Glutamatergic neuron (in vitro differentiated cells): ENCODE measurements around the gene TAMM41. TPM values are rescaled to one million over a fixed set of nuclear protein-coding genes. Genes with fewer than 3 reads are reported as not detected.

Source experiments
- DNase-seq: peaks from one replicate; pipeline ENCODE4 v3.0.0; 2022
- H3K27ac Mint-ChIP-seq: one replicate; pipeline ENCODE4 v1.8.0; 2020; ENCODE audit warnings: mild to moderate bottlenecking, mixed read lengths, inconsistent platforms; ENCODE audit not compliant: unreplicated experiment
- H3K27me3 Mint-ChIP-seq: one replicate; pipeline ENCODE4 v1.8.0; 2020; ENCODE audit warnings: mild to moderate bottlenecking, moderate library complexity, mixed read lengths, inconsistent platforms; ENCODE audit not compliant: unreplicated experiment
- H3K36me3 Mint-ChIP-seq: one replicate; pipeline ENCODE4 v1.8.0; 2020; ENCODE audit warnings: mild to moderate bottlenecking, mixed read lengths, inconsistent platforms; ENCODE audit not compliant: unreplicated experiment
- H3K4me1 Mint-ChIP-seq: one replicate; pipeline ENCODE4 v1.8.0; 2020; ENCODE audit warnings: mild to moderate bottlenecking, low read depth, mixed read lengths, inconsistent platforms; ENCODE audit not compliant: unreplicated experiment
- H3K4me3 Mint-ChIP-seq: one replicate; pipeline ENCODE4 v1.8.0; 2020; ENCODE audit warnings: mild to moderate bottlenecking, mixed read lengths, inconsistent platforms; ENCODE audit not compliant: unreplicated experiment
- H3K9me3 Mint-ChIP-seq: one replicate; pipeline ENCODE4 v1.8.0; 2020; ENCODE audit warnings: mild to moderate bottlenecking, moderate library complexity, mixed read lengths, inconsistent platforms; ENCODE audit not compliant: unreplicated experiment
- total RNA-seq: library from RNA; stranded (reverse); fragmentation: NEBNext Ultra II Directional; extraction: Animal tissue kit (Norgen Biotek cat#: 25700); gene quantifications from one replicate; pipeline ENCODE4 v1.2.1, GENCODE V29; 2021; ENCODE audit not compliant: unreplicated experiment
- TF ChIP-seq, protein P1 (sequence below): fragments of 200-600 bp; sonication (generic); IDR thresholded peaks from one replicate; pipeline ENCODE4 v1.5.0; 2021; ENCODE audit not compliant: partially characterized antibody, unreplicated experiment

TAMM41 gene
- total RNA-seq, 1 donor from 2014 or later = 23.4 TPM

GRCh38 chr3:11814663-11815062 is 32.0 kb downstream of the TAMM41 start:
- H3K27me3 Mint-ChIP-seq = no peaks in the 10 kb centered on the region
- H3K4me1 Mint-ChIP-seq = peaks cover 4% of the 10 kb centered on the region
- TF ChIP-seq, protein P1, sequence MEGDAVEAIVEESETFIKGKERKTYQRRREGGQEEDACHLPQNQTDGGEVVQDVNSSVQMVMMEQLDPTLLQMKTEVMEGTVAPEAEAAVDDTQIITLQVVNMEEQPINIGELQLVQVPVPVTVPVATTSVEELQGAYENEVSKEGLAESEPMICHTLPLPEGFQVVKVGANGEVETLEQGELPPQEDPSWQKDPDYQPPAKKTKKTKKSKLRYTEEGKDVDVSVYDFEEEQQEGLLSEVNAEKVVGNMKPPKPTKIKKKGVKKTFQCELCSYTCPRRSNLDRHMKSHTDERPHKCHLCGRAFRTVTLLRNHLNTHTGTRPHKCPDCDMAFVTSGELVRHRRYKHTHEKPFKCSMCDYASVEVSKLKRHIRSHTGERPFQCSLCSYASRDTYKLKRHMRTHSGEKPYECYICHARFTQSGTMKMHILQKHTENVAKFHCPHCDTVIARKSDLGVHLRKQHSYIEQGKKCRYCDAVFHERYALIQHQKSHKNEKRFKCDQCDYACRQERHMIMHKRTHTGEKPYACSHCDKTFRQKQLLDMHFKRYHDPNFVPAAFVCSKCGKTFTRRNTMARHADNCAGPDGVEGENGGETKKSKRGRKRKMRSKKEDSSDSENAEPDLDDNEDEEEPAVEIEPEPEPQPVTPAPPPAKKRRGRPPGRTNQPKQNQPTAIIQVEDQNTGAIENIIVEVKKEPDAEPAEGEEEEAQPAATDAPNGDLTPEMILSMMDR = no peak
- H3K27ac Mint-ChIP-seq = no peak overlapping the region
- DNase-seq = no peak
- no peaks in the 10 kb centered on the region for H3K36me3 Mint-ChIP-seq
- no peaks in the 10 kb centered on the region for H3K9me3 Mint-ChIP-seq
- no peak overlapping the region for H3K4me3 Mint-ChIP-seq

- peaks cover 5% of the 10 kb centered on the region for H3K4me1 Mint-ChIP-seq
- DNase-seq = no peak
- no peaks in the 10 kb centered on the region for H3K27me3 Mint-ChIP-seq
- H3K27ac Mint-ChIP-seq = no peak overlapping the region
- H3K9me3 Mint-ChIP-seq = no peaks in the 10 kb centered on the region
- no peak overlapping the region for H3K4me3 Mint-ChIP-seq
- H3K36me3 Mint-ChIP-seq = peaks cover 6% of the 10 kb centered on the region
- TF ChIP-seq, protein P1 = no peak
Measured at GRCh38 chr3:11810276-11810675, 36.4 kb downstream of the TAMM41 start.

DNA sequence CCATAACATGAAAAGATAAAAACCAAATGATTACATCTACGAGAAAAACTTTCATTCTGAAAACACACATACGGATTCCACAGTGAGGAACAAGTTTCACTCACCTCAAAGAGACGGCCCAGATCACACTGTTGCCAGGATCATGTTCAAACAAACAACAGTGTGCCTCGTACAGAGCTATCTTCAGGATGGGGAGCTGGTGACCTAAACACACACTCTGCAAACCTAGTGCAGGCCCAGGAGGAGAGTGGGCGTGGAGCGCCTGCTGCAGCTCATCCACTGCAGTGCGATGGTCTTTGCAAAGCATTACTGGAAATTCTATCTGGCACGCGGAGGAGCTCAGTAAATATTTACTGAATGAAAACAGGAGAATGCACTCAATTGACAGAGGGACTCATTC is 38.5 kb downstream of the TAMM41 start:
- DNase-seq = no peak
- Mint-ChIP-seq H3K4me3 (no peak overlapping the region), H3K27ac (no peak overlapping the region)

DNA sequence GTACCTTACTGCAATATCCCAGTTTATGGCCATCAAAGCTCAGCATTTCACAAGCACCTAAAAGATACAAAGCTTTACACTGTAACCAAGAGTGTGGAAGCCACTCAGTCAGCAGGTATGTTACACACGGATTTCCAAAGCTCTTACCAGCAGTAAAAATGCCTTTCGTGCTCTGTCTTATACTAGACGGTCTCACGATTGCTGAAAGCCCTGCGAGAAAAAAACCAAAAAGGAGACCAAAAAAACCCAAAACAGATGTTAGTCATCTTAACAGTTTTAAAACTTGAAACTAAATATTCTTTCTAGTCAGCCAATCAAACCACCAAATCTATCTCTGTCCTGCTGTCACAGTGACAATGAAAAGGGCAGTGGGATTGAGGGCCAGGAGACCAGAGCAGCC is 39.0 kb downstream of the TAMM41 start:
- no peaks in the 10 kb centered on the region for H3K9me3 Mint-ChIP-seq
- TF ChIP-seq, protein P1 = no peak
- peaks cover 7% of the 10 kb centered on the region for H3K36me3 Mint-ChIP-seq
- no peak for DNase-seq
- H3K4me1 Mint-ChIP-seq = peaks cover 5% of the 10 kb centered on the region
- no peak overlapping the region for H3K27ac Mint-ChIP-seq
- H3K4me3 Mint-ChIP-seq = no peak overlapping the region
- no peaks in the 10 kb centered on the region for H3K27me3 Mint-ChIP-seq

More for the DNA sequence above, 38.5 kb downstream of the TAMM41 start:
- H3K27me3 Mint-ChIP-seq = no peaks in the 10 kb centered on the region
- peaks cover 5% of the 10 kb centered on the region for H3K4me1 Mint-ChIP-seq
- no peaks in the 10 kb centered on the region for H3K9me3 Mint-ChIP-seq
- H3K36me3 Mint-ChIP-seq = peaks cover 6% of the 10 kb centered on the region
- TF ChIP-seq, protein P1 = no peak

DNA sequence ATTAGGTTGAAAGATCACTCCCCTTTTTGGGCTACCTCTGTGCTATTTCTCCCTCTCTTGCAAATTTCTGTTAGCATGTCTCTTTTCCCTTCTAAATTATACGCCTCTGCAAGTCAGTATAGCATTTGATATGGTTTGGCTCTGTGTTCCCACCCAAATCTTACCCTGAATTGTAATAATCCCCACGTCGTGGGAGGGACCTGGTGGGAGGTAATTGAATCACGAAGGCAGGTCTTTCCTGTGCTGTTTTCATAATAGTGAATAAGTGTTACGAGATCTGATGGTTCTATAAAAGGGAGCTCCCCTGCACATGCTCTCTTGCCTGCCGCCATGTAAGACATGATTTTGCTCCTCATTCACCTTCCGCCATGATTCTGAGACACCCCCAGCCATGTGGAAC is 41.0 kb downstream of the TAMM41 start:
- DNase-seq = no peak
- Mint-ChIP-seq H3K36me3 (peaks cover 16% of the 10 kb centered on the region), H3K27me3 (no peaks in the 10 kb centered on the region), H3K4me1 (peaks cover 5% of the 10 kb centered on the region), H3K9me3 (peaks cover 2% of the 10 kb centered on the region), H3K27ac (no peak overlapping the region), H3K4me3 (no peak overlapping the region)
- TF ChIP-seq, protein P1 = no peak
